Esophagus muscularis mucosa (tissue), 4 donors: ENCODE results near the gene KRTAP22-2.

Source experiments
- CTCF ChIP-seq, 3 experiments: fragments of 200-600 bp in 2 of 3; fragments of 450-650 bp in 1 of 3; sonication (generic) in 2 of 3; IDR thresholded peaks; one replicate each; pipeline ENCODE4 v1.5.1; 2017 to 2019; ENCODE audit warnings: antibody characterized with exemption in 3 of 3, mild to moderate bottlenecking in 2 of 3, moderate library complexity in 1 of 3
- EP300 ChIP-seq: sonication (generic); formaldehyde crosslinking; IDR thresholded peaks from one replicate; pipeline ENCODE4 v1.6.1; 2017; ENCODE audit warnings: antibody characterized with exemption
- POLR2A ChIP-seq: fragments of 450-650 bp; IDR thresholded peaks from one replicate; pipeline ENCODE4 v1.6.1; 2017; ENCODE audit warnings: antibody characterized with exemption, moderate library complexity, mild to moderate bottlenecking, low read depth
- POLR2AphosphoS5 ChIP-seq, 2 donors: sonication (generic); formaldehyde crosslinking; IDR thresholded peaks; one replicate each; pipeline ENCODE4 v1.6.1; 2017; ENCODE audit warnings: antibody characterized with exemption in 2 of 2

- TF ChIP-seq CTCF (IDR thresholded peaks at IDR 0.05), result no peak
- no peak for TF ChIP-seq POLR2AphosphoS5 (IDR thresholded peaks at IDR 0.05)
- no peak for TF ChIP-seq POLR2A
- no peak for TF ChIP-seq EP300
Measured at GRCh38 chr21:30577766-30578165, 12.4 kb downstream of the KRTAP22-2 start.
